PC-9 (cell line): ENCODE data around the gene ARHGEF40.

Experiments used
- EZH2 ChIP-seq: fragments of 200-600 bp; sonication (generic); IDR thresholded peaks from 2 replicates; pipeline ENCODE4 v1.8.0; 2017; ENCODE audit warnings: antibody characterized with exemption, low read depth
- TF ChIP-seq, protein P1 (sequence below): fragments of 200-600 bp; sonication (generic); conservative IDR thresholded peaks from 2 replicates; pipeline ENCODE4 v1.6.1; 2017; ENCODE audit warnings: mixed run types, antibody characterized with exemption, mild to moderate bottlenecking, moderate library complexity

DNA sequence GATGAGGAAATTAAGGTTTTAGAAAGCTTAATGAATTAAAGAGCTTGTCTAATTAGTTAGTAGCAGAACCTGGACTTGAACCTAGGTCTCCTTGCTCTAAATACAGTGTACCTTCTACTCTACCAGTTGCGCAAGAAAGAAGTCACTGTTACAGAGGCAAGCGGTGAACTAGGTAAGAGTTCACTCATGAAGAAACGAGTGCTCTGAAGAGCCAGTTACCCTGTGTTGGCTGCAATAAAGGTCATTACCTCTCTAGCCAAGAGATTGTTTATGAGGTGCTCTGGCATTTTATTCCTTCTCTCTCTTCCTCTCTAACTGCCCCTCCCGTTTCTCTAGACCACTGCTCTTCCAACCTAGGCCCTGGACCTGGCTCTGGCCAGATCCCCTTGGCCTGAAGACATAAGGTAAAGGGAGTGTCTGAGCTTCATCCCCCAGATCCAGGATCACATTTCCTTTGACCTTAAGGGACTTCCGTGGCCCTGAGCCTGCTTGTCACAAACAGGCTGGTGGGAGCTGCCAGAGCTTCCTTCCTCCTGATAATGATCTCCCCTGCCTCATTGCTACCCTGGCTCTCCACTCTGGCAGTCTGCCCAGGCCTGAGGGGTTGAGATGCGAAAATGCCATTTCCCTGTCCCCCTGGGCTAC, 26.0 kb upstream of the ARHGEF40 start:
- TF ChIP-seq, protein P1, sequence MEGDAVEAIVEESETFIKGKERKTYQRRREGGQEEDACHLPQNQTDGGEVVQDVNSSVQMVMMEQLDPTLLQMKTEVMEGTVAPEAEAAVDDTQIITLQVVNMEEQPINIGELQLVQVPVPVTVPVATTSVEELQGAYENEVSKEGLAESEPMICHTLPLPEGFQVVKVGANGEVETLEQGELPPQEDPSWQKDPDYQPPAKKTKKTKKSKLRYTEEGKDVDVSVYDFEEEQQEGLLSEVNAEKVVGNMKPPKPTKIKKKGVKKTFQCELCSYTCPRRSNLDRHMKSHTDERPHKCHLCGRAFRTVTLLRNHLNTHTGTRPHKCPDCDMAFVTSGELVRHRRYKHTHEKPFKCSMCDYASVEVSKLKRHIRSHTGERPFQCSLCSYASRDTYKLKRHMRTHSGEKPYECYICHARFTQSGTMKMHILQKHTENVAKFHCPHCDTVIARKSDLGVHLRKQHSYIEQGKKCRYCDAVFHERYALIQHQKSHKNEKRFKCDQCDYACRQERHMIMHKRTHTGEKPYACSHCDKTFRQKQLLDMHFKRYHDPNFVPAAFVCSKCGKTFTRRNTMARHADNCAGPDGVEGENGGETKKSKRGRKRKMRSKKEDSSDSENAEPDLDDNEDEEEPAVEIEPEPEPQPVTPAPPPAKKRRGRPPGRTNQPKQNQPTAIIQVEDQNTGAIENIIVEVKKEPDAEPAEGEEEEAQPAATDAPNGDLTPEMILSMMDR: no peak
- no peak for TF ChIP-seq EZH2
